H9 (cell line): Measurements from ENCODE around the gene CALCOCO1. TPM values are rescaled to one million over a fixed set of nuclear protein-coding genes. Genes with fewer than 3 reads are reported as not detected.

Experiments used
- DNase-seq: peaks from one replicate; pipeline ENCODE4 v3.0.0-alpha.2; 2017
- H2AFZ ChIP-seq: one replicate; pipeline ENCODE4 v1.6.1; 2013; ENCODE audit warnings: mild to moderate bottlenecking, low read length, control low read depth, moderate library complexity
- H2AK5ac ChIP-seq: 2 replicates; pipeline ENCODE4 v1.6.1; 2013; ENCODE audit warnings: low read length, control low read depth, mixed read lengths; ENCODE audit not compliant: insufficient read length
- H2BK120ac ChIP-seq: one replicate; pipeline ENCODE4 v1.6.1; 2013; ENCODE audit warnings: low read depth, mild to moderate bottlenecking, low read length, control low read depth, inconsistent platforms; ENCODE audit not compliant: poor library complexity, severe bottlenecking
- H2BK12ac ChIP-seq: 2 replicates; pipeline ENCODE4 v1.6.1; 2013; ENCODE audit warnings: low read length, control low read depth, mixed read lengths, low read depth; ENCODE audit not compliant: insufficient read length
- H2BK15ac ChIP-seq: 2 replicates; pipeline ENCODE4 v1.6.1; 2013; ENCODE audit warnings: low read depth, low read length, control low read depth
- H2BK20ac ChIP-seq: one replicate; pipeline ENCODE4 v1.6.1; 2013; ENCODE audit warnings: low read depth, mild to moderate bottlenecking, low read length, control low read depth, inconsistent platforms; ENCODE audit not compliant: poor library complexity, severe bottlenecking
- H2BK5ac ChIP-seq: 2 replicates; pipeline ENCODE4 v1.6.1; 2013; ENCODE audit warnings: low read length, control low read depth, mixed read lengths; ENCODE audit not compliant: insufficient read length
- H3K14ac ChIP-seq: 2 replicates; pipeline ENCODE4 v1.6.1; 2013; ENCODE audit warnings: low read length, control low read depth; ENCODE audit not compliant: insufficient read depth
- H3K18ac ChIP-seq: 2 replicates; pipeline ENCODE4 v1.6.1; 2013; ENCODE audit warnings: low read depth, mild to moderate bottlenecking, mixed read lengths, low read length, control low read depth; ENCODE audit not compliant: insufficient read length
- H3K23ac ChIP-seq: 2 replicates; pipeline ENCODE4 v1.6.1; 2013; ENCODE audit warnings: low read length, control low read depth, mixed read lengths, low read depth; ENCODE audit not compliant: insufficient read length
- H3K23me2 ChIP-seq: 2 replicates; pipeline ENCODE4 v1.6.1; 2013; ENCODE audit warnings: low read depth, mild to moderate bottlenecking, mixed read lengths, low read length, control low read depth; ENCODE audit not compliant: insufficient read length, poor library complexity, severe bottlenecking
- H3K27ac ChIP-seq: 2 replicates; pipeline ENCODE4 v1.5.1; 2013; ENCODE audit warnings: low read length, control low read depth, mixed read lengths, low read depth; ENCODE audit not compliant: insufficient read length
- H3K27me3 ChIP-seq: 2 replicates; pipeline ENCODE4 v1.6.1; 2013; ENCODE audit warnings: low read length, control low read depth, inconsistent platforms; ENCODE audit not compliant: insufficient read depth
- H3K4ac ChIP-seq: 2 replicates; pipeline ENCODE4 v1.6.1; 2013; ENCODE audit warnings: low read depth, mild to moderate bottlenecking, control low read depth, inconsistent platforms, low read length, moderate library complexity
- H3K4me1 ChIP-seq: 2 replicates; pipeline ENCODE4 v1.6.1; 2013; ENCODE audit warnings: low read length, control low read depth, inconsistent platforms; ENCODE audit not compliant: insufficient read depth
- H3K4me2 ChIP-seq: 2 replicates; pipeline ENCODE4 v1.6.1; 2013; ENCODE audit warnings: low read length, control low read depth, mixed read lengths; ENCODE audit not compliant: insufficient read length, insufficient read depth
- H3K56ac ChIP-seq: 2 replicates; pipeline ENCODE4 v1.6.1; 2013; ENCODE audit warnings: low read depth, mild to moderate bottlenecking, mixed read lengths, low read length, control low read depth; ENCODE audit not compliant: insufficient read length
- H3K79me1 ChIP-seq: 2 replicates; pipeline ENCODE4 v1.6.1; 2013; ENCODE audit warnings: low read depth, mild to moderate bottlenecking, moderate library complexity, low read length, control low read depth, inconsistent platforms; ENCODE audit not compliant: insufficient read depth, poor library complexity, severe bottlenecking
- H3K79me2 ChIP-seq: 2 replicates; pipeline ENCODE4 v1.6.1; 2013; ENCODE audit warnings: low read length, control low read depth, inconsistent platforms; ENCODE audit not compliant: insufficient read depth
- H3K9ac ChIP-seq: 2 replicates; pipeline ENCODE4 v1.6.1; 2013; ENCODE audit warnings: low read length, control low read depth, mixed read lengths; ENCODE audit not compliant: insufficient read length; ENCODE audit errors: extremely low read depth
- H3K9me3 ChIP-seq: one replicate; pipeline ENCODE4 v1.6.1; 2013; ENCODE audit warnings: low read depth, low read length, inconsistent platforms; ENCODE audit not compliant: control insufficient read depth
- H3T11ph ChIP-seq: one replicate; pipeline ENCODE4 v1.6.1; 2013; ENCODE audit warnings: mild to moderate bottlenecking, low read length, control low read depth, inconsistent platforms
- H4K20me1 ChIP-seq: one replicate; pipeline ENCODE4 v1.6.1; 2013; ENCODE audit not compliant: control insufficient read depth, insufficient read length, insufficient read depth
- H4K5ac ChIP-seq: 2 replicates; pipeline ENCODE4 v1.6.1; 2013; ENCODE audit warnings: low read depth, mild to moderate bottlenecking, mixed read lengths, low read length, control low read depth; ENCODE audit not compliant: insufficient read length
- H4K8ac ChIP-seq: replicated peaks from 2 replicates; pipeline ENCODE4 v1.6.1; 2013; ENCODE audit warnings: low read length, control low read depth, mixed read lengths, low read depth; ENCODE audit not compliant: insufficient read length
- H4K91ac ChIP-seq: 2 replicates; pipeline ENCODE4 v1.6.1; 2013; ENCODE audit warnings: low read depth, mild to moderate bottlenecking, moderate library complexity, mixed read lengths, low read length, control low read depth; ENCODE audit not compliant: insufficient read length
- H3K27ac Mint-ChIP-seq, 3 experiments: 2 replicates in 2 of 3; 3 replicates in 1 of 3; pipeline ENCODE4 v1.8.0; 2020 to 2021; ENCODE audit warnings: mixed read lengths in 3 of 3, mild to moderate bottlenecking in 1 of 3, moderate library complexity in 1 of 3
- H3K27me3 Mint-ChIP-seq: 2 replicates; pipeline ENCODE4 v1.8.0; 2021; ENCODE audit warnings: low read depth, mild to moderate bottlenecking, moderate library complexity, mixed read lengths
- H3K36me3 Mint-ChIP-seq, 3 experiments: 2 replicates in 2 of 3; 3 replicates in 1 of 3; pipeline ENCODE4 v1.8.0; 2020 to 2021; ENCODE audit warnings: low read depth in 3 of 3, mixed read lengths in 3 of 3; ENCODE audit not compliant: insufficient read depth in 1 of 3
- H3K4me1 Mint-ChIP-seq, 2 experiments: 2 replicates each; pipeline ENCODE4 v1.8.0; 2020; ENCODE audit warnings: mixed read lengths in 2 of 2
- H3K4me3 Mint-ChIP-seq, 2 experiments: 2 replicates in 1 of 2; 3 replicates in 1 of 2; pipeline ENCODE4 v1.8.0; 2020 to 2021; ENCODE audit warnings: mild to moderate bottlenecking in 2 of 2, mixed read lengths in 2 of 2, moderate library complexity in 1 of 2
- H3K9me3 Mint-ChIP-seq, 2 experiments: 2 replicates in 1 of 2; 3 replicates in 1 of 2; pipeline ENCODE4 v1.8.0; 2020; ENCODE audit warnings: mild to moderate bottlenecking in 2 of 2, mixed read lengths in 2 of 2, moderate library complexity in 1 of 2
- WGBS: extraction: QIAGEN DNeasy Blood & Tissue Kit; methylation state at CpG from one replicate; pipeline ENCODE4 v1.1.7; 2013; ENCODE audit warnings: missing lambda C conversion rate, low lambda C conversion rate, mixed read lengths; ENCODE audit not compliant: insufficient read length; ENCODE audit errors: extremely low coverage; 5-methylcytosine and 5-hydroxymethylcytosine counted together
- total RNA-seq: library from RNA; stranded (reverse); gene quantifications from 2 replicates; pipeline ENCODE4 v1.2.1, GENCODE V29; 2021
- TF ChIP-seq, protein P1 (sequence below): fragments of 200-600 bp; sonication (generic); conservative IDR thresholded peaks from 3 replicates; pipeline ENCODE4 v1.8.0; 2021; ENCODE audit warnings: antibody characterized with exemption, mild to moderate bottlenecking

The CALCOCO1 gene
- total RNA-seq, 1 experiment from 2014 or later, result 22.3 TPM

DNA sequence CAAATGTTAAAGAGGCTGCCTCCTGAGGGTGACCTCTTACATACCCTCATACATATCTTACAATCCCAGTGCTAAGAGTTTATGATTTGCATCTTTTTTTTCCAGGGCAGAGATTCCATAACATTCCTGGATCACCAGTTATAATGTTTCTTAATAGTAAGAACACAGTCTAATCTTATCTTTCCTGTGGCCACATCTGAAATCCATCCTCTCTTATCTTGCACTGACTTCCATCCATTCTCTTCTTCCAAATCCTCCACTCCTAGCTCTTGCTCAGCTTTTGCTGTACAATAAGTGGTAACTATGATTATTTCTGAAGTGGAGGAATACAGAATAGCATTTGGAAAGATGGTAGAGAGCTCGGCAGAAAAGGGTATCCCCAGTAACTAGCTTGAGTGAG lies 6.3 kb downstream of the CALCOCO1 start:
- H3K79me1 ChIP-seq, result no peaks in the 10 kb centered on the region
- no peaks in the 10 kb centered on the region for H3K4me1 ChIP-seq
- TF ChIP-seq, protein P1, sequence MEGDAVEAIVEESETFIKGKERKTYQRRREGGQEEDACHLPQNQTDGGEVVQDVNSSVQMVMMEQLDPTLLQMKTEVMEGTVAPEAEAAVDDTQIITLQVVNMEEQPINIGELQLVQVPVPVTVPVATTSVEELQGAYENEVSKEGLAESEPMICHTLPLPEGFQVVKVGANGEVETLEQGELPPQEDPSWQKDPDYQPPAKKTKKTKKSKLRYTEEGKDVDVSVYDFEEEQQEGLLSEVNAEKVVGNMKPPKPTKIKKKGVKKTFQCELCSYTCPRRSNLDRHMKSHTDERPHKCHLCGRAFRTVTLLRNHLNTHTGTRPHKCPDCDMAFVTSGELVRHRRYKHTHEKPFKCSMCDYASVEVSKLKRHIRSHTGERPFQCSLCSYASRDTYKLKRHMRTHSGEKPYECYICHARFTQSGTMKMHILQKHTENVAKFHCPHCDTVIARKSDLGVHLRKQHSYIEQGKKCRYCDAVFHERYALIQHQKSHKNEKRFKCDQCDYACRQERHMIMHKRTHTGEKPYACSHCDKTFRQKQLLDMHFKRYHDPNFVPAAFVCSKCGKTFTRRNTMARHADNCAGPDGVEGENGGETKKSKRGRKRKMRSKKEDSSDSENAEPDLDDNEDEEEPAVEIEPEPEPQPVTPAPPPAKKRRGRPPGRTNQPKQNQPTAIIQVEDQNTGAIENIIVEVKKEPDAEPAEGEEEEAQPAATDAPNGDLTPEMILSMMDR, result no peak
- H4K20me1 ChIP-seq, result no peaks in the 10 kb centered on the region
- H2BK12ac ChIP-seq, result no peak overlapping the region
- DNase-seq, result no peak
- H2AK5ac ChIP-seq, result no peak overlapping the region
- no peak overlapping the region for H3K9ac ChIP-seq
- Mint-ChIP-seq H3K27ac (no peak overlapping the region), H3K4me1 (peaks cover 5 to 6% of the 10 kb centered on the region in 2 experiments; a peak in 2 of 4 replicates), H3K27me3 (peaks cover 3% of the 10 kb centered on the region; the same call in 1 of the 2 replicates), H3K9me3 (no peaks in the 10 kb centered on the region; a peak in 1 of 5 replicates), H3K36me3 (peaks cover 0 to 4% (median 0%) of the 10 kb centered on the region in 3 experiments; a peak in 2 of 7 replicates), H3K4me3 (no peak overlapping the region)
- H3K4ac ChIP-seq, result no peak overlapping the region
- H3K23me2 ChIP-seq, result no peaks in the 10 kb centered on the region
- H3K23ac ChIP-seq, result no peak overlapping the region
- H4K5ac ChIP-seq, result no peak overlapping the region
- no peak overlapping the region for H2BK20ac ChIP-seq
- no peaks in the 10 kb centered on the region for H3K27me3 ChIP-seq
- H3K9me3 ChIP-seq, result no peaks in the 10 kb centered on the region
- no CpG with 5 or more reads among the region's 1 CpG for WGBS
- no peak overlapping the region for H3K4me2 ChIP-seq
- no peak overlapping the region for H2AFZ ChIP-seq
- no peak overlapping the region for H3K27ac ChIP-seq
- no peak overlapping the region for H2BK120ac ChIP-seq
- no peak overlapping the region for H2BK5ac ChIP-seq
- no peak overlapping the region for H3T11ph ChIP-seq
- no peak overlapping the region for H4K91ac ChIP-seq
- no peak overlapping the region for H3K14ac ChIP-seq
- H3K56ac ChIP-seq, result no peak overlapping the region
- no peak overlapping the region for H2BK15ac ChIP-seq
- no peaks in the 10 kb centered on the region for H3K79me2 ChIP-seq
- H4K8ac ChIP-seq, result no peak overlapping the region
- H3K18ac ChIP-seq, result no peak overlapping the region
